ENCODE measurements around the gene CCDC93.

GRCh38 chr2:118044103-118044716 lies 30.3 kb upstream of the CCDC93 start:
- TF ChIP-seq CTCF (IDR thresholded peaks at IDR 0.05) (no peak), POLR2A (IDR thresholded peaks at IDR 0.05) (no peak)
